CD14-positive monocyte (primary cell): ENCODE results near the gene CAMK1D. TPM values are rescaled to one million over a fixed set of nuclear protein-coding genes. Genes with fewer than 3 reads are reported as not detected.

Experiments
- DNase-seq, 3 donors: peaks; one replicate each; pipeline ENCODE4 v3.0.0-alpha.2; 2011 to 2022
- H2AFZ ChIP-seq: 2 replicates; pipeline ENCODE4 v1.6.0; 2012; ENCODE audit warnings: mild to moderate bottlenecking, low read depth, low read length, inconsistent platforms; ENCODE audit not compliant: insufficient read depth, poor library complexity, severe bottlenecking
- H3K27ac ChIP-seq, 2 donors: 1 replicate in 1 of 2; 2 replicates in 1 of 2; pipeline ENCODE4 v1.5.1; 2012 to 2013; ENCODE audit warnings: low read length in 2 of 2, control low read depth in 1 of 2, inconsistent platforms in 1 of 2, low read depth in 1 of 2, mild to moderate bottlenecking in 1 of 2
- H3K27me3 ChIP-seq, 2 donors: one replicate each; pipeline versions ENCODE4 v1.6.0 to v1.6.1; 2011 to 2013; ENCODE audit warnings: low read length in 2 of 2; ENCODE audit not compliant: control insufficient read depth in 2 of 2, insufficient read depth in 2 of 2
- H3K36me3 ChIP-seq, 2 donors: replicated peaks in 1 of 2; 1 replicate in 1 of 2; 2 replicates in 1 of 2; pipeline versions ENCODE4 v1.5.1 to v1.6.1; 2012 to 2013; ENCODE audit warnings: low read length in 2 of 2, control low read depth in 1 of 2, inconsistent platforms in 1 of 2, mild to moderate bottlenecking in 1 of 2; ENCODE audit not compliant: insufficient read depth in 2 of 2, control insufficient read depth in 1 of 2
- H3K4me1 ChIP-seq, 2 donors: 1 replicate in 1 of 2; 2 replicates in 1 of 2; pipeline versions ENCODE4 v1.5.1 to v1.6.1; 2012 to 2013; ENCODE audit warnings: low read length in 2 of 2, control low read depth in 1 of 2, inconsistent platforms in 1 of 2, mild to moderate bottlenecking in 1 of 2, moderate library complexity in 1 of 2; ENCODE audit not compliant: insufficient read depth in 2 of 2, control insufficient read depth in 1 of 2
- H3K4me2 ChIP-seq: replicated peaks from 2 replicates; pipeline ENCODE3; 2012; ENCODE audit warnings: low read length, moderate library complexity, mild to moderate bottlenecking; ENCODE audit not compliant: poor library complexity, severe bottlenecking; ENCODE audit errors: extremely low read depth
- H3K4me3 ChIP-seq, 3 experiments: fragments of 200-600 bp in 1 of 3; sonication (generic) in 1 of 3; replicated peaks in 1 of 3; 1 replicate in 2 of 3; 2 replicates in 1 of 3; pipeline ENCODE4 v1.5.1; 2011 to 2013; ENCODE audit warnings: low read length in 3 of 3, mild to moderate bottlenecking in 3 of 3, control low read depth in 2 of 3, low read depth in 2 of 3, inconsistent platforms in 1 of 3, moderate library complexity in 1 of 3
- H3K79me2 ChIP-seq: 2 replicates; pipeline ENCODE4 v1.6.0; 2012; ENCODE audit warnings: mild to moderate bottlenecking, control low read depth, inconsistent platforms, low read length, moderate library complexity; ENCODE audit not compliant: insufficient read depth
- H3K9ac ChIP-seq: 2 replicates; pipeline ENCODE4 v1.6.0; 2017; ENCODE audit warnings: low read length, mild to moderate bottlenecking; ENCODE audit not compliant: insufficient read depth, poor library complexity, severe bottlenecking
- H3K9me3 ChIP-seq, 2 donors: replicated peaks in 1 of 2; 1 replicate in 1 of 2; 2 replicates in 1 of 2; pipeline versions ENCODE4 v1.5.1 to v1.6.1; 2012 to 2013; ENCODE audit warnings: low read length in 2 of 2, control low read depth in 1 of 2; ENCODE audit not compliant: control insufficient read depth in 1 of 2, insufficient read depth in 1 of 2
- H4K20me1 ChIP-seq: 2 replicates; pipeline ENCODE4 v1.6.0; 2012; ENCODE audit warnings: mild to moderate bottlenecking, low read length, control low read depth, moderate library complexity; ENCODE audit not compliant: insufficient read depth
- H3K27ac Mint-ChIP-seq, 7 donors: one replicate each; pipeline ENCODE4 v1.8.0; 2020; ENCODE audit warnings: mild to moderate bottlenecking in 7 of 7, mixed read lengths in 7 of 7, moderate library complexity in 6 of 7, inconsistent platforms in 2 of 7
- H3K27me3 Mint-ChIP-seq, 3 donors: one replicate each; pipeline ENCODE4 v1.8.0; 2021 to 2022; ENCODE audit warnings: low read depth in 3 of 3, mild to moderate bottlenecking in 3 of 3, mixed read lengths in 3 of 3, moderate library complexity in 3 of 3, inconsistent platforms in 1 of 3
- H3K36me3 Mint-ChIP-seq, 2 donors: one replicate each; pipeline ENCODE4 v1.8.0; 2020; ENCODE audit warnings: mixed read lengths in 2 of 2, inconsistent platforms in 1 of 2, mild to moderate bottlenecking in 1 of 2
- H3K4me1 Mint-ChIP-seq: one replicate; pipeline ENCODE4 v1.8.0; 2020; ENCODE audit warnings: mild to moderate bottlenecking, mixed read lengths
- H3K4me3 Mint-ChIP-seq, 2 donors: one replicate each; pipeline ENCODE4 v1.8.0; 2020; ENCODE audit warnings: mild to moderate bottlenecking in 2 of 2, mixed read lengths in 2 of 2, moderate library complexity in 1 of 2
- H3K9me3 Mint-ChIP-seq, 7 donors: one replicate each; pipeline ENCODE4 v1.8.0; 2020 to 2022; ENCODE audit warnings: mixed read lengths in 7 of 7, mild to moderate bottlenecking in 6 of 7, moderate library complexity in 6 of 7, inconsistent platforms in 2 of 7
- CTCF ChIP-seq: fragments of 200-600 bp; IDR thresholded peaks from one replicate; pipeline ENCODE4 v1.8.0; 2022; ENCODE audit warnings: antibody characterized with exemption, mild to moderate bottlenecking
- WGBS: methylation state at CpG from one replicate; pipeline ENCODE4 v1.1.5; 2013; ENCODE audit warnings: missing lambda C conversion rate; ENCODE audit not compliant: insufficient coverage; 5-methylcytosine and 5-hydroxymethylcytosine counted together
- intact Hi-C, 2 donors: fragments of 100-400 bp; cut with micrococcal nuclease; formaldehyde crosslinking; loops; one replicate each; pipeline versions ENCODE4 v1.15.0 to v1.15.1; 2023
- polyA plus RNA-seq, 3 donors: library from polyadenylated mRNA; depleted of rRNA in 1 of 3; unstranded in 2 of 3; stranded (reverse) in 1 of 3; fragments of 300-500 nt in 2 of 3; fragments of >200 nt in 1 of 3; fragmentation: Illumina TruSeq in 2 of 3; gene quantifications; 1 replicate in 2 of 3; 2 replicates in 1 of 3; pipeline ENCODE4 v1.2.3, GENCODE V29; 2012 to 2021

CAMK1D gene
- polyA plus RNA-seq, 3 donors: 6.7 to 11.8 (median 7.1) TPM

- peaks cover 0 to 6% (median 0%) of the 10 kb centered on the region in 3 donors for H3K27me3 Mint-ChIP-seq
- Histone ChIP-seq H3K27ac (no peak overlapping the region), H3K4me1 (no peaks in the 10 kb centered on the region), H3K9me3 (peaks cover 0 to 2% of the 10 kb centered on the region in 2 donors), H3K36me3 (no peaks in the 10 kb centered on the region), H3K79me2 (no peaks in the 10 kb centered on the region), H4K20me1 (no peaks in the 10 kb centered on the region), H3K27me3 (no peaks in the 10 kb centered on the region), H2AFZ (no peak overlapping the region), H3K9ac (no peak overlapping the region), H3K4me3 (no peak overlapping the region), H3K4me2 (no peak overlapping the region)
- 97% methylated on average over 9 of the region's 12 CpGs for WGBS
- no peak overlapping the region for H3K4me3 Mint-ChIP-seq
- H3K9me3 Mint-ChIP-seq: peaks cover 2 to 13% (median 2%) of the 10 kb centered on the region in 7 donors
- no peak for TF ChIP-seq CTCF
- no peak for DNase-seq
- H3K27ac Mint-ChIP-seq: no peak overlapping the region
- intact Hi-C loops: no loop called here
- peaks cover 3% of the 10 kb centered on the region for H3K4me1 Mint-ChIP-seq
- peaks cover 2 to 4% of the 10 kb centered on the region in 2 donors for H3K36me3 Mint-ChIP-seq
Observed at GRCh38 chr10:12787297-12787696, 437.9 kb downstream of the CAMK1D start.

GRCh38 chr10:12788277-12788676 lies 438.9 kb downstream of the CAMK1D start:
- Histone ChIP-seq H3K4me1 (no peaks in the 10 kb centered on the region), H3K27ac (no peak overlapping the region), H3K9me3 (peaks cover 0 to 2% of the 10 kb centered on the region in 2 donors), H3K9ac (no peak overlapping the region), H3K27me3 (no peaks in the 10 kb centered on the region), H3K79me2 (no peaks in the 10 kb centered on the region), H3K36me3 (no peaks in the 10 kb centered on the region), H4K20me1 (no peaks in the 10 kb centered on the region), H3K4me3 (no peak overlapping the region), H3K4me2 (no peak overlapping the region), H2AFZ (no peak overlapping the region)
- intact Hi-C loops: no loop called here
- H3K4me1 Mint-ChIP-seq: no peaks in the 10 kb centered on the region
- 95% methylated on average over 9 of the region's 10 CpGs for WGBS
- H3K27ac Mint-ChIP-seq: no peak overlapping the region
- H3K4me3 Mint-ChIP-seq: no peak overlapping the region
- peaks cover 2 to 4% of the 10 kb centered on the region in 2 donors for H3K36me3 Mint-ChIP-seq
- H3K27me3 Mint-ChIP-seq: peaks cover 0 to 6% (median 0%) of the 10 kb centered on the region in 3 donors
- no peak for DNase-seq
- H3K9me3 Mint-ChIP-seq: peaks cover 2 to 9% (median 2%) of the 10 kb centered on the region in 7 donors
- no peak for TF ChIP-seq CTCF
